ENCODE results near the gene DAPK1.

Gene DAPK1

GRCh38 chr9:87610200-87611155 is 112.8 kb downstream of the DAPK1 start:
- no peak for FAIRE-seq

GRCh38 chr9:87611776-87612175 is 114.1 kb downstream of the DAPK1 start:
- FAIRE-seq (no peak), DNase-seq (ENCODE audit: low spot score) (no peak)

More at GRCh38 chr9:87610200-87611155, 112.8 kb downstream of the DAPK1 start:
- DNase-seq (ENCODE audit: low spot score): no peak

GRCh38 chr9:87612536-87612935 is 114.9 kb downstream of the DAPK1 start:
- FAIRE-seq (no peak), DNase-seq (ENCODE audit: low spot score) (no peak)

GRCh38 chr9:87613265-87614111 is 115.8 kb downstream of the DAPK1 start:
- DNase-seq (ENCODE audit: low spot score) (no peak), FAIRE-seq (no peak)

GRCh38 chr9:87614397-87614796 is 116.7 kb downstream of the DAPK1 start:
- FAIRE-seq (no peak), DNase-seq (ENCODE audit: low spot score) (no peak)

GRCh38 chr9:87615136-87615535 is 117.5 kb downstream of the DAPK1 start:
- FAIRE-seq: no peak
- DNase-seq (ENCODE audit: low spot score): no peak

GRCh38 chr9:87615547-87616148 is 118.0 kb downstream of the DAPK1 start:
- DNase-seq (ENCODE audit: low spot score): peak; percentile 73
- peak; percentile 86 for FAIRE-seq

- DNase-seq (ENCODE audit: low spot score): no peak
- no peak for FAIRE-seq
These were observed 120.6 kb downstream of the DAPK1 start for GRCh38 chr9:87618226-87618625.

GRCh38 chr9:87618931-87619330 is 121.3 kb downstream of the DAPK1 start:
- FAIRE-seq (no peak), DNase-seq (ENCODE audit: low spot score) (no peak)

GRCh38 chr9:87619346-87619745 is 121.7 kb downstream of the DAPK1 start:
- DNase-seq (ENCODE audit: low spot score): no peak
- no peak for FAIRE-seq

GRCh38 chr9:87620731-87621322 is 123.2 kb downstream of the DAPK1 start:
- FAIRE-seq: no peak
- DNase-seq (ENCODE audit: low spot score): no peak

- no peak for DNase-seq (ENCODE audit: low spot score)
- no peak for FAIRE-seq
These were observed 124.4 kb downstream of the DAPK1 start for GRCh38 chr9:87622098-87622497.

GRCh38 chr9:87622923-87623322 is 125.3 kb downstream of the DAPK1 start:
- FAIRE-seq (no peak), DNase-seq (ENCODE audit: low spot score) (no peak)

GRCh38 chr9:87628346-87628745 is 130.7 kb downstream of the DAPK1 start:
- FAIRE-seq (no peak), DNase-seq (ENCODE audit: low spot score) (no peak)

- DNase-seq (ENCODE audit: low spot score): no peak
- FAIRE-seq: no peak
These were observed 131.4 kb downstream of the DAPK1 start for GRCh38 chr9:87629104-87629503.

GRCh38 chr9:87630266-87630665 is 132.6 kb downstream of the DAPK1 start:
- FAIRE-seq: no peak

GRCh38 chr9:87630846-87631245 is 133.2 kb downstream of the DAPK1 start:
- FAIRE-seq: no peak
- DNase-seq (ENCODE audit: low spot score): no peak

More at GRCh38 chr9:87630266-87630665, 132.6 kb downstream of the DAPK1 start:
- DNase-seq (ENCODE audit: low spot score): no peak

GRCh38 chr9:87635656-87636501 is 138.2 kb downstream of the DAPK1 start:
- no peak for FAIRE-seq

GRCh38 chr9:87638292-87638691 is 140.6 kb downstream of the DAPK1 start:
- no peak for DNase-seq (ENCODE audit: low spot score)
- FAIRE-seq: no peak

More at GRCh38 chr9:87635656-87636501, 138.2 kb downstream of the DAPK1 start:
- DNase-seq (ENCODE audit: low spot score): no peak

GRCh38 chr9:87639949-87640348 is 142.3 kb downstream of the DAPK1 start:
- FAIRE-seq: no peak

More at GRCh38 chr9:87639949-87640348, 142.3 kb downstream of the DAPK1 start:
- no peak for DNase-seq (ENCODE audit: low spot score)

Measured in RCC 7860 (cell line).